K562 (cell line): ENCODE measurements around the gene DYRK1B. TPM values are rescaled to one million over a fixed set of nuclear protein-coding genes. Genes with fewer than 3 reads are reported as not detected.

Experiments
- ATAC-seq: fragments of 200-7000 bp; cut with Tn5 transposase; 3 replicates; pipeline ENCODE4 v1.9.1; 2020; ENCODE audit warnings: moderate library complexity
- BruUV-seq: library from RNA; stranded (reverse); fragments of 400-500 nt; replicated peaks from 2 replicates; lab custom pipeline; 2021; lab: Mats Ljungman, UMichigan
- CTCF ChIA-PET: fragments of 300-600 bp; formaldehyde crosslinking; extraction: SDS; loops from one replicate; lab custom pipeline; 2021; ENCODE audit warnings: low intra/inter-chr PET ratio; lab: Yijun Ruan, JAX
- POLR2A ChIA-PET: fragments of 300-600, 350-650 bp; sonication (Branson Sonifier 250); formaldehyde crosslinking; extraction: SDS; loops from one replicate; lab custom pipeline; 2021; ENCODE audit warnings: antibody characterized with exemption, inconsistent platforms; lab: Yijun Ruan, JAX
- DNase-seq, 4 experiments: peaks; one replicate each; pipeline versions ENCODE4 v3.0.0 to v3.0.0-alpha.2; 2011 to 2018; ENCODE audit warnings: low spot score in 3 of 4, mixed read lengths in 3 of 4; ENCODE audit errors: extremely low read depth in 1 of 4
- FAIRE-seq: peaks from 2 replicates; lab custom pipeline; 2011; peaks lifted over from hg19 to GRCh38; lab: Jason Lieb, UNC
- H2AFZ ChIP-seq: 2 replicates; pipeline ENCODE4 v1.6.0; 2011; ENCODE audit warnings: low read depth, low read length, control low read depth, inconsistent platforms
- H3K27ac ChIP-seq: fragments of 200-600 bp; 3 replicates; pipeline ENCODE4 v1.8.0; 2011; ENCODE audit warnings: low read depth, mild to moderate bottlenecking, control low read depth, inconsistent platforms, low read length, moderate library complexity, mixed read lengths; ENCODE audit errors: extremely low read depth
- H3K27me3 ChIP-seq, 2 experiments: fragments of 300-600 bp in 1 of 2; 2 replicates in 1 of 2; 3 replicates in 1 of 2; pipeline versions ENCODE4 v1.6.0 to v1.8.0; 2011; ENCODE audit warnings: inconsistent platforms in 2 of 2, low read length in 2 of 2, mild to moderate bottlenecking in 1 of 2, mixed read lengths in 1 of 2, moderate library complexity in 1 of 2; ENCODE audit not compliant: control insufficient read depth in 2 of 2, insufficient read depth in 2 of 2
- H3K36me3 ChIP-seq: fragments of 300-600 bp; 3 replicates; pipeline ENCODE4 v1.8.0; 2011; ENCODE audit warnings: mild to moderate bottlenecking, low read length, inconsistent platforms; ENCODE audit not compliant: control insufficient read depth, insufficient read depth
- H3K4me1 ChIP-seq, 2 experiments: fragments of 200-600 bp in 1 of 2; replicated peaks in 1 of 2; 2 replicates in 1 of 2; 3 replicates in 1 of 2; pipeline versions ENCODE4 v1.5.1 to v1.8.0; 2011; ENCODE audit warnings: inconsistent platforms in 2 of 2, low read length in 2 of 2, mild to moderate bottlenecking in 1 of 2, mixed read lengths in 1 of 2, moderate library complexity in 1 of 2; ENCODE audit not compliant: control insufficient read depth in 2 of 2, insufficient read depth in 2 of 2
- H3K4me2 ChIP-seq: 2 replicates; pipeline ENCODE4 v1.6.1; 2011; ENCODE audit warnings: low read length, control low read depth, inconsistent platforms, mixed read lengths; ENCODE audit not compliant: insufficient read depth
- H3K4me3 ChIP-seq: fragments of 200-600 bp; sonication (generic), shearing (Covaris generic); 2 replicates; pipeline ENCODE4 v1.5.1; 2016; ENCODE audit warnings: control low read depth, inconsistent platforms
- H3K79me2 ChIP-seq: fragments of 200-600 bp; 3 replicates; pipeline ENCODE4 v1.8.0; 2011; ENCODE audit warnings: low read length, inconsistent platforms; ENCODE audit not compliant: control insufficient read depth, insufficient read depth
- H3K9ac ChIP-seq, 2 experiments: 2 replicates each; pipeline versions ENCODE4 v1.6.0 to v1.6.1; 2011; ENCODE audit warnings: low read depth in 2 of 2, low read length in 2 of 2, control low read depth in 1 of 2, inconsistent platforms in 1 of 2, mild to moderate bottlenecking in 1 of 2, mixed read lengths in 1 of 2; ENCODE audit not compliant: insufficient read depth in 1 of 2
- H3K9me1 ChIP-seq: one replicate; pipeline ENCODE4 v1.6.0; 2011; ENCODE audit warnings: inconsistent platforms, mild to moderate bottlenecking, low read length, moderate library complexity; ENCODE audit not compliant: control insufficient read depth, insufficient read depth
- H3K9me3 ChIP-seq: replicated peaks from 2 replicates; pipeline ENCODE4 v1.5.1; 2011; ENCODE audit warnings: low read depth, low read length, inconsistent platforms; ENCODE audit not compliant: control insufficient read depth, insufficient read depth
- H4K20me1 ChIP-seq: replicated peaks from 2 replicates; pipeline ENCODE4 v1.6.1; 2011; ENCODE audit warnings: low read length, inconsistent platforms, mixed read lengths; ENCODE audit not compliant: control insufficient read depth, insufficient read depth
- CEBPG ChIP-seq, 3 experiments: fragments of 200-800 bp in 1 of 3; sonication (Bioruptor generic) in 1 of 3; sonication (generic) in 1 of 3; formaldehyde crosslinking in 1 of 3; IDR thresholded peaks in 2 of 3; conservative IDR thresholded peaks in 1 of 3; 2 replicates each; pipeline versions ENCODE4 v1.6.1 to v1.8.0; 2016 to 2022; ENCODE audit warnings: missing compliant biosample characterization in 2 of 3, missing genetic modification characterization in 2 of 3, mild to moderate bottlenecking in 1 of 3, missing genetic modification reagents in 1 of 3
- ERF ChIP-seq: fragments of 450-650 bp; formaldehyde crosslinking; IDR thresholded peaks from 2 replicates; pipeline ENCODE4 v1.4.0; 2020; ENCODE audit warnings: mild to moderate bottlenecking, mixed read lengths
- ETV6 ChIP-seq, 3 experiments: fragments of 150-350 bp in 1 of 3; sonication (generic) in 1 of 3; formaldehyde crosslinking in 1 of 3; IDR thresholded peaks; 2 replicates each; pipeline versions ENCODE4 v1.6.1 to v1.8.0; 2014 to 2022; ENCODE audit warnings: borderline replicate concordance in 2 of 3, low read depth in 2 of 3, antibody characterized with exemption in 1 of 3, low read length in 1 of 3, mild to moderate bottlenecking in 1 of 3, missing genetic modification reagents in 1 of 3
- EZH2 ChIP-seq: IDR thresholded peaks from 2 replicates; pipeline ENCODE4 v1.6.1; 2012; ENCODE audit warnings: low read depth, mild to moderate bottlenecking, inconsistent platforms, low read length, borderline replicate concordance
- KHSRP ChIP-seq: fragments of 450-650 bp; IDR thresholded peaks from 2 replicates; pipeline ENCODE4 v1.6.1; 2017
- NRF1 ChIP-seq, 2 experiments: fragments of 450-650 bp; IDR thresholded peaks in 1 of 2; conservative IDR thresholded peaks in 1 of 2; 2 replicates each; pipeline ENCODE4 v1.6.1; 2014; ENCODE audit warnings: mild to moderate bottlenecking in 2 of 2
- SAFB ChIP-seq: fragments of 200-400 bp; formaldehyde crosslinking; IDR thresholded peaks from 2 replicates; pipeline ENCODE4 v1.6.1; 2017; ENCODE audit warnings: low read depth, low read length, borderline replicate concordance
- YY1 ChIP-seq, 3 experiments: IDR thresholded peaks; 2 replicates each; pipeline ENCODE4 v1.6.1; 2011; ENCODE audit warnings: low read length in 2 of 3, mild to moderate bottlenecking in 2 of 3, moderate library complexity in 2 of 3, borderline replicate concordance in 1 of 3, control low read depth in 1 of 3, low read depth in 1 of 3; ENCODE audit not compliant: insufficient read depth in 3 of 3, insufficient replicate concordance in 2 of 3, control insufficient read depth in 1 of 3, insufficient read length in 1 of 3; ENCODE audit errors: extremely low read depth in 1 of 3
- ZNF146 ChIP-seq: IDR thresholded peaks from one replicate; pipeline ENCODE4 v1.6.1; 2018; ENCODE audit warnings: missing compliant biosample characterization; ENCODE audit not compliant: unreplicated experiment
- ZNF311 ChIP-seq: fragments of 250-450 bp; sonication (Bioruptor Pico); IDR thresholded peaks from 2 replicates; pipeline ENCODE4 v1.4.0; 2020; ENCODE audit warnings: mild to moderate bottlenecking, moderate library complexity
- WGBS: fragments of 100-300 bp; shearing (Covaris generic); methylation state at CpG from one replicate; pipeline ENCODE4 v1.1.6; 2016; ENCODE audit warnings: low coverage, mixed read lengths; ENCODE audit not compliant: insufficient coverage; ENCODE audit errors: missing lambda C conversion rate; 5-methylcytosine and 5-hydroxymethylcytosine counted together
- in situ Hi-C: fragments of 300-500 bp; cut with MboI; formaldehyde crosslinking; loops from 4 replicates; pipeline ENCODE4 v1.15.0; 2018; ENCODE audit warnings: inconsistent platforms, mixed read lengths
- intact Hi-C: fragments of 100-400 bp; cut with micrococcal nuclease; formaldehyde crosslinking; loops from 2 replicates; pipeline ENCODE4 v1.14.2; 2022
- polyA plus RNA-seq, 8 experiments: library from polyadenylated mRNA; depleted of rRNA in 4 of 8; stranded (reverse) in 5 of 8; unstranded in 3 of 8; fragments of >200 nt; fragmentation: Nextera tagmentation in 2 of 8; fragmentation: Illumina TruSeq in 1 of 8; extraction: Ambion mirVana in 2 of 8; extraction: Trizol in 1 of 8; gene quantifications; 2 replicates each; pipeline versions ENCODE4 v1.2.1 to v1.2.3, GENCODE V29; 2011 to 2014; ENCODE audit warnings: inconsistent platforms in 1 of 8, missing spikeins in 1 of 8
- total RNA-seq, 7 experiments: library from RNA; depleted of rRNA in 6 of 7; stranded (reverse); fragments of >200 nt in 6 of 7; fragmentation: Illumina TruSeq in 2 of 7; extraction: Trizol in 2 of 7; gene quantifications; 2 replicates each; pipeline versions ENCODE4 v1.2.1 to v1.2.3, GENCODE V29; 2011 to 2021; ENCODE audit warnings: low replicate concordance in 1 of 7
- TF ChIP-seq, protein P1 (sequence below): fragments of 250-450 bp; sonication (Bioruptor Pico); IDR thresholded peaks from 2 replicates; pipeline ENCODE4 v1.8.0; 2021; ENCODE audit warnings: borderline replicate concordance, mild to moderate bottlenecking, moderate library complexity; ENCODE audit not compliant: poor library complexity, severe bottlenecking
- TF ChIP-seq, protein P2 (sequence below), 2 experiments: fragments of 450-650 bp in 1 of 2; sonication (generic) in 1 of 2; formaldehyde crosslinking in 1 of 2; IDR thresholded peaks in 1 of 2; conservative IDR thresholded peaks in 1 of 2; 2 replicates each; pipeline versions ENCODE4 v1.6.1 to v1.8.1; 2016 to 2023; ENCODE audit warnings: mild to moderate bottlenecking in 2 of 2, moderate library complexity in 2 of 2, inconsistent platforms in 1 of 2, missing genetic modification reagents in 1 of 2

DYRK1B gene
- total and polyA plus RNA-seq, 9 of the 15 experiments (the other 6 are each of a cell fraction or from before 2014, with no cell fraction given): 0.91 to 5.2 (median 1.5) TPM; not detected in 2

DNA sequence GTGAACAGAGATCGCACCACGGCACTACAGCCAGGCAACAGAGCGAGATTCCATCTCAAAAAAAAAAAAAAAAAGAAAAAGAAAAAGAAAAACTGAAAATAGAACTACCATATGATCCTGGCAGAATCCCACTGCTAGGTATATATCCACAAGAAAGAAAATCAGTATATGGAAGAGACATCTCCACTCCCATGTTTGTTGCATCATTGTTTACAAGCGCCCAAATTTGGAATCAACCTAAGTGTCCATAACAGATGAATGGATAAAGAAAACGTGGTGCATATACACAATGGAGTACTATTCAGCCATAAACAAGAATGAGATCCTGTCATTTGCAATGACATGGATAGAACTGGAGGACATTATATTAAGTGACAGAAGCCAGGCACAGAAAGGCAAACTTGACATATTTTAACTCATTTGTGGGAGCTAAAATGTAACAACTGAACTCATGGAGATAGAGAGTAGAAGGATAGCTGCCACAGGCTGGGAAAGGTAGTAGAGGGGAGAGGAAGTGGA, 26.1 kb downstream of the DYRK1B start:
- Histone ChIP-seq H3K36me3 (no peaks in the 10 kb centered on the region), H3K9me1 (no peaks in the 10 kb centered on the region), H2AFZ (no peak overlapping the region), H3K27me3 (peaks cover 7 to 44% of the 10 kb centered on the region in 2 experiments; a peak in 2 of 5 replicates), H3K9ac (no peak overlapping the region), H4K20me1 (no peaks in the 10 kb centered on the region), H3K4me3 (no peak overlapping the region), H3K4me2 (no peak overlapping the region), H3K4me1 (no peaks in the 10 kb centered on the region), H3K27ac (no peak overlapping the region), H3K9me3 (no peaks in the 10 kb centered on the region), H3K79me2 (no peaks in the 10 kb centered on the region)
- TF ChIP-seq YY1 (IDR thresholded peaks at IDR 0.05; ENCODE audit: borderline replicate concordance in 1 of 3, control insufficient read depth in 1 of 3, extremely low read depth in 1 of 3, insufficient read depth in 3 of 3, insufficient read length in 1 of 3, insufficient replicate concordance in 2 of 3, low read depth in 1 of 3, low read length in 2 of 3) (no peak), ZNF146 (CRISPR knock-in tag) (peak; percentile 38), SAFB (no peak), KHSRP (no peak), NRF1 (conservative IDR thresholded peaks at IDR 0.05 in 1 of 2, IDR thresholded peaks at IDR 0.05 in 1 of 2) (no peak), ERF (CRISPR knock-in tag) (no peak), ZNF311 (CRISPR knock-in tag) (no peak), ETV6 (IDR thresholded peaks at IDR 0.05; ENCODE audit: borderline replicate concordance in 1 of 2, low read depth in 2 of 2, low read length in 1 of 2) (no peak), ETV6 (CRISPR knock-in tag; IDR thresholded peaks at IDR 0.05; ENCODE audit: borderline replicate concordance) (no peak), CEBPG (CRISPR knock-in tag; IDR thresholded peaks at IDR 0.05) (no peak), CEBPG (tag; conservative IDR thresholded peaks at IDR 0.05 in 1 of 2, IDR thresholded peaks at IDR 0.05 in 1 of 2) (peak in 1 of 2 experiments; percentile 59; a peak in 2 of 4 replicates), EZH2 (no peak)
- TF ChIP-seq, protein P1, sequence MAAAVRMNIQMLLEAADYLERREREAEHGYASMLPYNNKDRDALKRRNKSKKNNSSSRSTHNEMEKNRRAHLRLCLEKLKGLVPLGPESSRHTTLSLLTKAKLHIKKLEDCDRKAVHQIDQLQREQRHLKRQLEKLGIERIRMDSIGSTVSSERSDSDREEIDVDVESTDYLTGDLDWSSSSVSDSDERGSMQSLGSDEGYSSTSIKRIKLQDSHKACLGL (CRISPR knock-in tag): no peak
- TF ChIP-seq, protein P2, sequence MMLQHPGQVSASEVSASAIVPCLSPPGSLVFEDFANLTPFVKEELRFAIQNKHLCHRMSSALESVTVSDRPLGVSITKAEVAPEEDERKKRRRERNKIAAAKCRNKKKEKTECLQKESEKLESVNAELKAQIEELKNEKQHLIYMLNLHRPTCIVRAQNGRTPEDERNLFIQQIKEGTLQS (IDR thresholded peaks at IDR 0.05): 0 out of 2 replicates have a peak, but pooled peaks have one; percentile 34
- TF ChIP-seq, protein P2 (CRISPR knock-in tag; conservative IDR thresholded peaks at IDR 0.05): no peak
- DNase-seq (no peak), FAIRE-seq (no peak), ATAC-seq (no peak)
- in situ Hi-C loops (no loop called here), intact Hi-C loops (no loop called here)
- 0% methylated on average over 2 of the region's 5 CpGs for WGBS
- POLR2A ChIA-PET: interaction anchor here (0.7 to 1.2 kb wide), 2 partner anchors 47 to 246 kb away, joined by 3 read pairs; no protein-coding TSS in a partner anchor
- CTCF ChIA-PET: interaction anchor here (0.6 kb wide), 1 partner anchor 37 kb away, joined by 4 read pairs; no protein-coding TSS in a partner anchor
- BruUV-seq: no TSS peak
